ENCODE results near the gene ASTN2.

The ASTN2 gene

DNA sequence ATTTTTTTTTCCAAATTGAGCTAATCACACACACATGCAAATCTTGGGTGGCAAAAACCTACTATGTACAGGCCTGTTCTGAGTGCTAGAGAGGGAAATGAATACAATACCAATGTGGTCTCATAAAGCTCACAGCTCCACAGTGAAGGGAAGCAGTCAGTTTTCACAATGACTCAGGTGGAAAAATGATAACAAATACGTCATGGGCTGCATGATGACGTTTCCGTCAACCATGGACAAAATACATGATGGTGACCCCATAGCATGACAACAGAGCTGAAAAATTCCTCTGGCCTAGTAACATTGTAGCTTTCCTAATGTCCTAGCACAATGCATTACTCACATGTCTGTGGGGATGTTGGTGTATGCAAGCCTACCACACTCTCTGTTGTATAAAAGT lies 475.2 kb downstream of the ASTN2 start:
- Histone ChIP-seq H3K4me1 (ENCODE audit: control insufficient read depth, low read length) (peaks cover 26% of the 10 kb centered on the region), H3K27ac (ENCODE audit: low read depth, low read length) (no peak overlapping the region), H3K4me3 (ENCODE audit: low read length) (no peak overlapping the region), H3K4me2 (ENCODE audit: low read length) (no peak overlapping the region), H3K27me3 (ENCODE audit: control insufficient read depth, low read length) (no peaks in the 10 kb centered on the region), H3K9me2 (replicated peaks; ENCODE audit: control insufficient read depth, low read length) (no peaks in the 10 kb centered on the region), H3K79me2 (ENCODE audit: control insufficient read depth, low read length) (no peaks in the 10 kb centered on the region), H3K9me3 (ENCODE audit: control insufficient read depth, insufficient read depth, low read length) (no peaks in the 10 kb centered on the region), H4K20me1 (ENCODE audit: control insufficient read depth, insufficient read depth, low read depth, low read length) (no peaks in the 10 kb centered on the region), H3F3A (ENCODE audit: control insufficient read depth, insufficient read depth) (no peaks in the 10 kb centered on the region), H3K36me3 (ENCODE audit: control insufficient read depth, low read length) (no peaks in the 10 kb centered on the region)
- TF ChIP-seq, protein P1, sequence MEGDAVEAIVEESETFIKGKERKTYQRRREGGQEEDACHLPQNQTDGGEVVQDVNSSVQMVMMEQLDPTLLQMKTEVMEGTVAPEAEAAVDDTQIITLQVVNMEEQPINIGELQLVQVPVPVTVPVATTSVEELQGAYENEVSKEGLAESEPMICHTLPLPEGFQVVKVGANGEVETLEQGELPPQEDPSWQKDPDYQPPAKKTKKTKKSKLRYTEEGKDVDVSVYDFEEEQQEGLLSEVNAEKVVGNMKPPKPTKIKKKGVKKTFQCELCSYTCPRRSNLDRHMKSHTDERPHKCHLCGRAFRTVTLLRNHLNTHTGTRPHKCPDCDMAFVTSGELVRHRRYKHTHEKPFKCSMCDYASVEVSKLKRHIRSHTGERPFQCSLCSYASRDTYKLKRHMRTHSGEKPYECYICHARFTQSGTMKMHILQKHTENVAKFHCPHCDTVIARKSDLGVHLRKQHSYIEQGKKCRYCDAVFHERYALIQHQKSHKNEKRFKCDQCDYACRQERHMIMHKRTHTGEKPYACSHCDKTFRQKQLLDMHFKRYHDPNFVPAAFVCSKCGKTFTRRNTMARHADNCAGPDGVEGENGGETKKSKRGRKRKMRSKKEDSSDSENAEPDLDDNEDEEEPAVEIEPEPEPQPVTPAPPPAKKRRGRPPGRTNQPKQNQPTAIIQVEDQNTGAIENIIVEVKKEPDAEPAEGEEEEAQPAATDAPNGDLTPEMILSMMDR (IDR thresholded peaks at IDR 0.05; ENCODE audit: low read depth, low read length, poor library complexity, severe bottlenecking): no peak
- TF ChIP-seq EZH2phosphoT487 (IDR thresholded peaks at IDR 0.05; ENCODE audit: borderline replicate concordance, low read length): no peak

GRCh38 chr9:116939161-116939560 lies 475.7 kb downstream of the ASTN2 start:
- Histone ChIP-seq H3K27me3 (ENCODE audit: control insufficient read depth, low read length) (no peaks in the 10 kb centered on the region), H3K9me2 (replicated peaks; ENCODE audit: control insufficient read depth, low read length) (no peaks in the 10 kb centered on the region), H3K27ac (ENCODE audit: low read depth, low read length) (no peak overlapping the region), H3F3A (ENCODE audit: control insufficient read depth, insufficient read depth) (no peaks in the 10 kb centered on the region), H3K79me2 (ENCODE audit: control insufficient read depth, low read length) (no peaks in the 10 kb centered on the region), H3K9me3 (ENCODE audit: control insufficient read depth, insufficient read depth, low read length) (no peaks in the 10 kb centered on the region), H3K4me2 (ENCODE audit: low read length) (no peak overlapping the region), H3K36me3 (ENCODE audit: control insufficient read depth, low read length) (no peaks in the 10 kb centered on the region), H3K4me3 (ENCODE audit: low read length) (no peak overlapping the region), H4K20me1 (ENCODE audit: control insufficient read depth, insufficient read depth, low read depth, low read length) (no peaks in the 10 kb centered on the region), H3K4me1 (ENCODE audit: control insufficient read depth, low read length) (peaks cover 22% of the 10 kb centered on the region)
- TF ChIP-seq, protein P1 (IDR thresholded peaks at IDR 0.05; ENCODE audit: low read depth, low read length, poor library complexity, severe bottlenecking): no peak
- TF ChIP-seq EZH2phosphoT487 (IDR thresholded peaks at IDR 0.05; ENCODE audit: borderline replicate concordance, low read length): no peak

DNA sequence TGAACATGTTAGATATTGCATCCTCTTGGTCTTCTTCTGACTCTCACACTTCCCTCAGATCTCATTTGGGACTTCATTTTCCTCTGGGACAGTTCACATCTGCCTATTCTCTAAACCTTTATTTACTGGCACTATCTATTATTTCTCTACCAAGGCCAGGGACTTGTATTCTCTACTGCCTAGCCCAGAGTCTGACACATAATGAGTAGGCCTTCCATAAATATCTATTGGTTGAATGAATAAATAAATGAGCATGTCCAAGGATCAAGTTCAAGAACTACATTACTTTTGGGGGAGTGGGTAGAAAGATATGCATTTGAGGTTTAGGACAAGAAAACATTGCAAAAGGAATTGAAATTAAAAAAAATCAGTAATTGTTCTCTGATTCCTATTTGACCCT lies 477.5 kb downstream of the ASTN2 start:
- H3F3A ChIP-seq (ENCODE audit: control insufficient read depth, insufficient read depth): no peaks in the 10 kb centered on the region
- no peak overlapping the region for H3K27ac ChIP-seq (ENCODE audit: low read depth, low read length)
- no peaks in the 10 kb centered on the region for H3K36me3 ChIP-seq (ENCODE audit: control insufficient read depth, low read length)
- H3K4me2 ChIP-seq (ENCODE audit: low read length): no peak overlapping the region
- TF ChIP-seq EZH2phosphoT487 (IDR thresholded peaks at IDR 0.05; ENCODE audit: borderline replicate concordance, low read length): no peak
- TF ChIP-seq, protein P1 (IDR thresholded peaks at IDR 0.05; ENCODE audit: low read depth, low read length, poor library complexity, severe bottlenecking): no peak
- no peaks in the 10 kb centered on the region for H4K20me1 ChIP-seq (ENCODE audit: control insufficient read depth, insufficient read depth, low read depth, low read length)
- no peak overlapping the region for H3K4me3 ChIP-seq (ENCODE audit: low read length)
- H3K9me2 ChIP-seq (replicated peaks; ENCODE audit: control insufficient read depth, low read length): no peaks in the 10 kb centered on the region
- H3K4me1 ChIP-seq (ENCODE audit: control insufficient read depth, low read length): peaks cover 8% of the 10 kb centered on the region
- H3K9me3 ChIP-seq (ENCODE audit: control insufficient read depth, insufficient read depth, low read length): no peaks in the 10 kb centered on the region
- H3K27me3 ChIP-seq (ENCODE audit: control insufficient read depth, low read length): no peaks in the 10 kb centered on the region
- H3K79me2 ChIP-seq (ENCODE audit: control insufficient read depth, low read length): no peaks in the 10 kb centered on the region

All from DOHH2 (cell line).